GM21423 (cell line): ENCODE data around the gene C6orf136.
"Not testable (repeated sequence)": the region's sequence is repeated elsewhere in the genome, so short reads cannot be mapped to it uniquely, and the experiment has no call there.

Source experiments
- ATAC-seq: cut with Tn5 transposase; IDR thresholded peaks from one replicate; pipeline ENCODE4 v1.9.1; 2021; ENCODE audit warnings: mild to moderate bottlenecking, moderate library complexity; ENCODE audit not compliant: unreplicated experiment

The C6orf136 gene, protein sequence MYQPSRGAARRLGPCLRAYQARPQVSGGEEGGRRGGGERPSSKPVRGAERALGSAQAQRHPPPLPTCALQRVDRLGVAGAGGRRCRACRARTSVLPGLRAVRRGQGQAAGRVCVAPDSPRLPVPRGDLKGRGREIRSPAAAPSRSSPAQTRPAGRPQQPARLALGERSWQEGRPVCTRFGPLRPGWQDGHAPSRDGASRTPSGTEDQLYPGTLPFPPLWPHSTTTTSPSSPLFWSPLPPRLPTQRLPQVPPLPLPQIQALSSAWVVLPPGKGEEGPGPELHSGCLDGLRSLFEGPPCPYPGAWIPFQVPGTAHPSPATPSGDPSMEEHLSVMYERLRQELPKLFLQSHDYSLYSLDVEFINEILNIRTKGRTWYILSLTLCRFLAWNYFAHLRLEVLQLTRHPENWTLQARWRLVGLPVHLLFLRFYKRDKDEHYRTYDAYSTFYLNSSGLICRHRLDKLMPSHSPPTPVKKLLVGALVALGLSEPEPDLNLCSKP

GRCh38 chr6:30646450-30647241, at the start of gene C6orf136:
TSS of gene C6orf136 (plus strand) at chr6:30647133. CDS start at chr6:30647232, 99 bp downstream.
- peak; percentile 52 for ATAC-seq

GRCh38 chr6:30597315-30598144, 49.4 kb upstream of the C6orf136 start:
- not testable (repeated sequence) for ATAC-seq

- no peak for ATAC-seq
Observed at GRCh38 chr6:30598912-30599624, 47.9 kb upstream of the C6orf136 start.

DNA sequence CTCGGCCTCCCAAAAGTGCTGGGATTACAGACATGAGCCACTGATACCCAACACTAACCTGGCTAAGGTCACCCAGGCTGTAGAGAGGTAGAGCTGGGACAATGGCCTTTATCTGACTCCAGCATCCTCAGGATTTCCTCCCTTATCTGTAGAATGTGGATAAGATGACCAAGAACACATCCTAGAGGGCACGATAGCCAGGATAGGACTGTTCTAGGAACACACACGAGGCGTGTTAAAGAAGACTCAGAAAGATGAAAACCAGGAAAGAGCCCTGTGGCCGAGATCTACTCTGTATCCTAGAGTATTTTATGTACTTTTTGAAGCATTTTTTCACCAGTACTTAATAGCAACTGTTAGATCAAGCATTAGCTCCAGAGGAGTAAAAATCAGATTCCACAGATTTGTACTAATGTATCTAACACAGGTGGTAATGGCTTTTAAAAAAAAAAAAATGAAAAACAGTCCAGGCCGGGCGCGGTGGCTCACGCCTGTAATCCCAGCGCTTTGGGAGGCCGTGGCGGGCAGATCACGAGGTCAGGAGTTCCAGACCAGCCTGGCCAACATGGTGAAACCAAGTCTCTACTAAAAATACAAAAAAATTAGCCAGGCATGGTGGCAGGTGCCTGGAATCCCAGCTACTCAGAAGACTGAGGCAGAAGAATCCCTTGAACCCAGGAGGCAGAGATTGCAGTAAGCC, 47.2 kb upstream of the C6orf136 start:
- ATAC-seq = no peak

DNA sequence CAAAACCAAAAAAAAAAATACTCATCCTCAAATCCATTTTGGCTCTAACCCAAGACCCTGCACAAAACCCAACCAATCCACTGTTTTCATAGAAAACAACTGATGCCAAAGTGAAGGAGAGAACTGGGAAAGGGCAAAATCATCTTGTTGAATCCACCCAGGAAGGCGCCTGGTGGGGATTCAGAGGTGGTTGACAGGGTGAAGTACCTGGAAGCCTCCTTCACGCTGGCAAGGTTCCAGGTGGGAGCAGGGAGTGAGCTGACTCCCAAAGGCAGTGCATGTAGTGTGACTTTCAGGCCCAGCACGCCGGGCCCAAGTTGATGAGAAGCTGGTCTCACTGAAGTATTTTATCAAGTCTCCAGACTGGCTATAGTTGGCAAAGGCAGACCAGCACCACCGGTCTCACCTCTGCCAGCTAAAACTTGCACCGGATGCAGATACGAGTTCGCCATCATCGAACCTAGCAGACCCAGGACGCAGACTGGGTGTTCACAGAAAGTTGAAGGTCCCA, 46.4 kb upstream of the C6orf136 start:
- ATAC-seq = no peak

- no peak for ATAC-seq
Observed at GRCh38 chr6:30601436-30601814, 45.5 kb upstream of the C6orf136 start.

DNA sequence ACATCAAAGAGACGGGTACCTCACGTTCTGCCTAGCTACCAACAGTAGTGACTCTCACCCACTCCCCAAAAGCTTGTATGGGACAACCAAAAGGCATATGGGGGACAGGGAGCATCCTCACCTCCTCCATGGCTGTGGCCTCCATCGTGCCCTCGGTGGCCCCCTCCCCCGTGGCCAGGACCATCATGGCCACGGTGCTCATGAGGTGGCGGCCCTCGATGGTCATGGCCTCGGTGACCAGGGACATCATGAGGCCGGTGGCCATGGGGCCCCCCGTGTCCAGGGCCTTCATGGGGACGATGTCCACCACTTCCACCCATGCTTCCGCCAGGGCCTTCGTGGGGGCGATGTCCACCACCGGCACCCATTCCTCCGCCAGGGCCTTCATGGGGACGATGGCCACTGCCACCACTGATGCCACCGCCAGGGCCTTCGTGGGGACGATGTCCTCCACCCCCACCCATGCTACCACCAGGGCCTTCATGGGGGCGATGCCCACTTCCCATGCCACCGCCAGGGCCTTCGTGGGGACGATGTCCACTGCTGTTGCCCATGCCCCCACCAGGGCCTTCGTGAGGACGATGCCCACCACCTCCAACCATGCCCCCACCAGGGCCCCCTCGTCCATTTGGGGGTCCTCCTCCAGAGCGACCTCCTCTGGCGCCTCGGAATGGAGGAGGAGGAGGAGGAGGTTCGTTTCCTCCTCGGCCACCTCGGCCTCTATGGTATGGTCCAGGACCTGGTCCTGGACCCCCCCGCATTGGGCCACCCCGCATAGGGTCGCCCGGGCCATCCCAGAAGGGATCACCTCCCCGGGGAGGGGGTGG, 44.9 kb upstream of the C6orf136 start:
- no peak for ATAC-seq

DNA sequence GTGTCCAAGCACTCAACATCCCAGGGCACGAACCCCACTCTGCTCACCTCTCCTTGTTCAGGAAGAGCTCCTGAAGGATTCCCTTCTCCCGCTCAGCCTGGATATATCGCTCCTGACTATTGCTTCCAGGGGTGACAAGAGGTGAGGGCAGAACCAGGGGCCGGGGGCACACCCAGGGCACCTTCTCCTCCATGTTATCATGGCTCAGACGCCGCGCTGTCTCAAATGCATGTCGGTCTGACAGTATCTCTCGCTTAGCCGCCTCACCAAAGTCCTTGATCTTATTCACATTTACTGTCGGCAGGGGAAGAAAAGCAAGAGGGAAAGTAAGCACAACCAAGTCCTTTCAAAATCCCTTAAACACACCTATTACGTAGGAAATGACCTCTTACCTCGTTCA, 43.0 kb upstream of the C6orf136 start:
- no peak for ATAC-seq

GRCh38 chr6:30610065-30610464, 36.9 kb upstream of the C6orf136 start:
- no peak for ATAC-seq

DNA sequence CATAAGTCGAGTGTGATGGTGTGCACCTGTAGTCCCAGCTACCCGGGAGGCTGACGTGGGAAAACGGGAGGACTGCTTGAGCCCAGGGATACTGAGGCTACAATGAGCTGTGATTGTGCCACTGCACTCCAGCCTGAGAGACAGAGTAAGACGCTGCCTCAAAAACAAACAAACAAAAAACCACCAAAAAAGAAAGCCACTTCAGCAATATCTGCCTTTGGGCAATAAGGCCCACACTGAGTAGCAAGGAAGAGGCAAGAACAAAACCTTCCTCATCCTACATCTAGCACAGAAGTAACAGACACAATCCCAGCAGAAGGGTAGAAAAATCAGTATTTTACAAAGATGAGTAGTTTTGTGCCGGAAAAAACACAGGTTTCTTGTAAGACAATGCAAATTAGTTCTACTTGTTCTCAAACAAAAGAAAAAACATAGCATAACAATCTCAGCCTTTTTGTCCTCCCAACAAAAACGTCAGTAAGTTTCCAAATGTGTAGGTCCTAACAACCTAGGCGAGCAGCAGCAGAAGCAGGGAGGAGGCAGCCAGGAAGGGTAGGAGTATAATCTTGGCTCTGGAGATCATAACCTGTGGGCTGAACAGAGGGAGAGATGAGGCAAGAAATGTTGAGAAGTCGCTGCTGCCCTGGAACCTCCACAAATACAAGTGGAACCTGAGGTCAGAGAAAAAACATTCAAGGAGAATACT, 35.6 kb upstream of the C6orf136 start:
- no peak for ATAC-seq

- ATAC-seq = no peak
Observed at GRCh38 chr6:30611856-30612194, 35.1 kb upstream of the C6orf136 start.

DNA sequence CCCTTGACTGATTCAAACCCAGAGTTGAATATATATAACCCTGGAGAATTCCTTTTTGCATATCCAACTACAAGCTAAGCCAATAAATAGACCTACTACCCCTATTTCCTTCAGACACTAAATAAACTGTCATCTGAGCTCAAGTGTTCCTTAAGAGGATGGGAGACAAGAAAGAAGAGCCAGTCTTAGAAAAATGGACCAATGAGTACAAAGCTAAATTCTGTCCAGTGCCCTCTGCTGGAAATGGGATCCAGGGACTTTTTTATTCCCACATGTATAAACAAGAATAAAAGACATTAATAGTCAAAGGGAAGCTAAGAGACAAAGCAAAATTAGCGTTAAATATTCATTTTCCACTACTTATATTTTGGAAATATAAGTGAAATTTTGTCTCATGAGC, 34.7 kb upstream of the C6orf136 start:
- ATAC-seq = no peak

GRCh38 chr6:30612687-30613248, 34.2 kb upstream of the C6orf136 start:
- no peak for ATAC-seq

GRCh38 chr6:30613251-30614043, 33.5 kb upstream of the C6orf136 start:
- no peak for ATAC-seq

DNA sequence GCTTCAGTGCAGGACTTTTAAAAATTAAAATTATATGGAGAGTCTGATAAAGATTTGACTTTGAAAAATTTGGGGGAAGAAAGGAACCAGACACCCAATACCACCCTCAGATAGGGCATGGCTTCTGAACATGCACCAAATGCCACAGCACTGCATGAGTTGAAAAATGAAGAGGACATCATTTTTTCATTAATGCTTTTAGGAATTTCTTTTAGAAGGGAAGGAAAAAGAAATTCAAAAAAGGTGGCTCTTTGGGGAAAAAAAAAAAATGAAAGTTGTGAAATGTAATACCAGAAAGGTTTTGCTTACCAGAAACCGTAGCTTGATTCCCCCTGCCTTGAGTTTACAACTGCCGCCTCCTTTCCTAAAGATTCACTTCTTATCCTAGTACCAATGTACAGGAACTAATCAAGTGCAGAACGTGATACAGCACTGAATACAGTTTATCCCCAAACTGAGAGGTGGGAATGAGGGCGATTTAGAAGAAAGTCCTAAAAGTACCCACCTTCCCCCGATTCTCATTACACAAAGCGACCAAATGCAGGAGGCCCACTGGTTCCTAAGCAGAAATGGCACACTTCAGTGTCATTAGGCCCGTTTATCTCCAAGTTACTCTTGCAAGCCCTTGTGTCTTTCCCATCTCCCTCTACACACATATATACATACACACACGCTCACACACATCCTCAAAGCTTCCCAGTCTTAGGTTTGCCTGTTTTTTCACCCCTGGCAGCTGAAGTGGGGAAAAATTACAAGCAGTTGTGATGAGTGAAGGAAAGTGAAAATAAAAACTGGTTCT, 32.7 kb upstream of the C6orf136 start:
- no peak for ATAC-seq

GRCh38 chr6:30614843-30615218, 32.1 kb upstream of the C6orf136 start:
- peak; percentile 39 for ATAC-seq
